B cell (primary cell): ENCODE measurements around the gene PTPRU.

ENCODE experiments used
- EZH2 ChIP-seq: IDR thresholded peaks from 2 replicates; pipeline ENCODE4 v1.6.1; 2012; ENCODE audit warnings: borderline replicate concordance, low read depth, mild to moderate bottlenecking, moderate library complexity, low read length; ENCODE audit not compliant: insufficient read depth, poor library complexity, severe bottlenecking
- TF ChIP-seq, protein P1 (sequence below): fragments of 200-600 bp; IDR thresholded peaks from one replicate; pipeline ENCODE4 v1.8.0; 2022; ENCODE audit warnings: antibody characterized with exemption, mild to moderate bottlenecking

DNA sequence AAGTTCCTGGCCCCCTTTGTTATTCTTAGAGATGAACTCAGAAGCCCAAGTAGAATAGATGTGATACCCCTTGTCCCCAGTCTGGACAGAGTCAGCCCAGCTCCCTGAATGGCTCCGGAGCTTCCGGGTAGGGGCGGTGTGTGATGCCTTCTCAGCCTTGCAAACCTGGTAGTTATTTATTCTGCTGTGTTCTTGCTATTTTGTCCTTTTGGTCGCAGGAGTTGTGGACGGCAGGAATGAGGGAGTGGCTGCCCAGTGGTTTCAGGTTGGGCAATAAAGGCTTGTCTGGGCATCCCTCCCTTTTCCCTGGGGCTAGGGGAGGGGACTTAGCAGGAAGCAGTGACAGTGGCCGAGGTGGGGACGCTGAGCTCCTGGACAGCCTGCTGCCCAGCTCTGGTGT is 2.8 kb downstream of the PTPRU start:
- TF ChIP-seq, protein P1, sequence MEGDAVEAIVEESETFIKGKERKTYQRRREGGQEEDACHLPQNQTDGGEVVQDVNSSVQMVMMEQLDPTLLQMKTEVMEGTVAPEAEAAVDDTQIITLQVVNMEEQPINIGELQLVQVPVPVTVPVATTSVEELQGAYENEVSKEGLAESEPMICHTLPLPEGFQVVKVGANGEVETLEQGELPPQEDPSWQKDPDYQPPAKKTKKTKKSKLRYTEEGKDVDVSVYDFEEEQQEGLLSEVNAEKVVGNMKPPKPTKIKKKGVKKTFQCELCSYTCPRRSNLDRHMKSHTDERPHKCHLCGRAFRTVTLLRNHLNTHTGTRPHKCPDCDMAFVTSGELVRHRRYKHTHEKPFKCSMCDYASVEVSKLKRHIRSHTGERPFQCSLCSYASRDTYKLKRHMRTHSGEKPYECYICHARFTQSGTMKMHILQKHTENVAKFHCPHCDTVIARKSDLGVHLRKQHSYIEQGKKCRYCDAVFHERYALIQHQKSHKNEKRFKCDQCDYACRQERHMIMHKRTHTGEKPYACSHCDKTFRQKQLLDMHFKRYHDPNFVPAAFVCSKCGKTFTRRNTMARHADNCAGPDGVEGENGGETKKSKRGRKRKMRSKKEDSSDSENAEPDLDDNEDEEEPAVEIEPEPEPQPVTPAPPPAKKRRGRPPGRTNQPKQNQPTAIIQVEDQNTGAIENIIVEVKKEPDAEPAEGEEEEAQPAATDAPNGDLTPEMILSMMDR: no peak
- no peak for TF ChIP-seq EZH2
